Measurements from ENCODE around the gene CREM.

Gene CREM

DNA sequence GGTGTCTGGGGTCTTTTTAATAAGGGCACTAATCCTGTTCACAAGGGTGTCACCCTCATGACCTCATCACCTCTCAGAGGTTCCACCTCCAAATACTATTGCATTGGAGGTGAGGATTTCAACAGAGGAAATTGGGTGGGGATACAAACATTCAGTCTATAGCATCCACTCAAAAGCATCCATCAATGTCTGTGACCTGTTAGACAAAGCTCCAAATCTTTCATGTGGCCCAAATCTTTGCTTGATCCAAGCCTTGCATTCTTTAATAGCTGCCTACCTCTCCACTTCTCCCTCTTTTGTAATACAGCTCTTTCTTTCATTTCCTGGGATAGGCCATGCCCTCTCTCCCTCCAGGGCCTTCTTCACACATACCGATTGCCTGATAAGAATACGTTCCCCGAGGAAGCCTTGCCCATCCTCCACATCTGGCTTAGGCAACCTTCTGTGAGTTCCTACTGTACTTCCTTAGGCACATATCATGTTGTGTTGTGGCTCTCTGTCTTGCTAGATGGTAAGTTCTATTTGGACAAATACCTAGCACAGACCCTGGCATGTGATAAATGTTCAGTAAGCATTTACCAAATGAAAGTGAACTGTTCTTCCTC lies 66.1 kb downstream of the CREM start:
- Histone ChIP-seq H3K27me3 (ENCODE audit: control insufficient read depth, insufficient read depth, low read length) (no peaks in the 10 kb centered on the region), H3K9ac (ENCODE audit: low read depth, low read length) (no peak overlapping the region), H3K4me3 (ENCODE audit: low read depth, low read length) (no peak overlapping the region), H3K4me1 (ENCODE audit: control insufficient read depth, insufficient read depth, low read length) (peaks cover 15% of the 10 kb centered on the region), H3K27ac (ENCODE audit: low read depth, low read length) (no peak overlapping the region), H3K9me3 (ENCODE audit: control insufficient read depth, insufficient read depth, low read length) (peaks cover 5% of the 10 kb centered on the region; the same call in 1 of the 2 replicates), H3K36me3 (ENCODE audit: control insufficient read depth, insufficient read depth, low read length) (no peaks in the 10 kb centered on the region)

DNA sequence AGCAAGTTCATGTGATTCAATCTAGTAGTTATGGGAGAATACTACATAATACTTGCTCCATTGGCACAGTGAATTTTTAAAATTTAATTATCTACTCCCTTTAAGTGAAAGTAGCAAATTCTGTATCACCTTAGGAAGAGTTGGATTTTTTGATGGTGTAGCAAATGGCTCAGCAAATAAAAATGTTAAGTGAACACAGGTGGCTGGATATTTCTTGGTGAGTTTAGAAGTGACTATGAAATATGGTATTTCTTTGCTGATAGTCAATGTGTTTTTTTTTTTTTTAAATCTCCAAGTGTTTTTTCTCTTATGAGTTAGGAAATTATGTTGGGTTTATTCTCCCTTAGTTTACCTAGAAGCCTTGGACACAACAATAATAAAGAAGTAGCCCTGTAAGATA lies 67.8 kb downstream of the CREM start:
- Histone ChIP-seq H3K27ac (ENCODE audit: low read depth, low read length) (no peak overlapping the region), H3K27me3 (ENCODE audit: control insufficient read depth, insufficient read depth, low read length) (no peaks in the 10 kb centered on the region), H3K9ac (ENCODE audit: low read depth, low read length) (no peak overlapping the region), H3K9me3 (ENCODE audit: control insufficient read depth, insufficient read depth, low read length) (peaks cover 5% of the 10 kb centered on the region; the same call in 1 of the 2 replicates), H3K4me1 (ENCODE audit: control insufficient read depth, insufficient read depth, low read length) (peaks cover 15% of the 10 kb centered on the region), H3K36me3 (ENCODE audit: control insufficient read depth, insufficient read depth, low read length) (no peaks in the 10 kb centered on the region), H3K4me3 (ENCODE audit: low read depth, low read length) (no peak overlapping the region)

DNA sequence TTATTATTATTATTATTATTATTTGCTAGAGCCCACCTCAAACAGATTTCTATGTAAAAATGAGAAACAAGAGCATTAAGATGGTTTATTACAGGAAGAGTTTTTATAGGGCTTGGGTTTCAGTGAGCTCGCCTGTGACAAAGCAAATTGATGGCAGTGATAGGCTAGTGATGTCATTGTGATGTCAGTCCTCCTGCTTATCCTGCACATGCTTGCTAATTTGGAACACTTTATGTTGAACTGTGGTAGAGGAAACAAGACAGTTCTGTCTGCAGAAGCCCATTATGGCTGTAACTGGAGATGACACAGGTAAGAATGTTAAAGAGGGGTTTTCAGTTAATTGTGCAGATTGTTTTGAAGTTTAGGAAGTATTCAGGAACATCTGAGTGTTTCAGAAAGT lies 68.3 kb downstream of the CREM start:
- Histone ChIP-seq H3K27me3 (ENCODE audit: control insufficient read depth, insufficient read depth, low read length) (no peaks in the 10 kb centered on the region), H3K36me3 (ENCODE audit: control insufficient read depth, insufficient read depth, low read length) (no peaks in the 10 kb centered on the region), H3K9ac (ENCODE audit: low read depth, low read length) (no peak overlapping the region), H3K4me1 (ENCODE audit: control insufficient read depth, insufficient read depth, low read length) (peaks cover 15% of the 10 kb centered on the region), H3K9me3 (ENCODE audit: control insufficient read depth, insufficient read depth, low read length) (peaks cover 5% of the 10 kb centered on the region; the same call in 1 of the 2 replicates), H3K27ac (ENCODE audit: low read depth, low read length) (peak overlapping the region; percentile 96), H3K4me3 (ENCODE audit: low read depth, low read length) (peak overlapping the region; percentile 65)

DNA sequence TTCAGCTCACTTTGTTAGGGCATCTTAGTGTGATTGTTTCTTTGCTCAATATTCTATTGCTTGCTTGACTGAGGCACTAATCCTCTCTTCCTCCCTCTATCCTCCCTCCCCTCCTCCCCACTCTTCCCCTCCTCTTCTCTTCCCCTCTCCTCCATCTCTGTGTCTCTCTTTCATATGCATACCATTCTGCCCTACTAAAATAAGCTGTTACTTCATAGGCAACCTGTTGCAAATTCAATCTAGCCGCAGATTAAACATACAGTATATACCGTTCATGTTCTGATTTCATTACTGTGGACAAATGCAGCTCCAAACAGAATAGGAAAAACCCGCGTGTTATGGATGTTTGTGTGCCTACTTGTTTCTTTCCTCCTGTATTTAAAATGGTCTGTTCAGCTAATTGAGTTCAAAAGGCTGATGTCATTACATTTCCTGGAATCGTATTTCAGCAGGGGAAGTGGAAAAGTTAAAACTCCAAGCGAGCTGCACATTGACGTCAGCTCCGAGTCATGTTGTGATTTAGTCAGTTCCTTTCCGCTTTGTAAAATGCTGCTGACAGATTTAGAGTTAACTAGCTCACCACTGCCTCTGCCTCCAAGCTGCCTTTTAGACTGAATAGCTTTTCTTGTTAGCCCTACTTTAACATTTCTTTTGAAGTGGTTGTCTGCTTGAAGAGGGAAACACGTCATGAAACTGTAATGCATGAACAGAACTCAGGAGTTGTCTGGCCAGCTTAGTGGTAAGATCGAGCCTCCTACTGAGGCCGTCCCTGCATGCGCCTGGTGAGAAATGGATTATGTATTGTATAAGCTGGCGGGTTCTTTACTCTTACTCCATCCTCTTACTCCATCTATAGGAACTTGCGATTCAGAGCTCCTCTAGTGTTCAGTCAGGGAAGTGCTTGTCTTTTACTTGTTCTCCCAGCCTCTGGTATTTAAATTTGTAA lies 69.0 kb downstream of the CREM start:
- no peaks in the 10 kb centered on the region for H3K36me3 ChIP-seq (ENCODE audit: control insufficient read depth, insufficient read depth, low read length)
- H3K9ac ChIP-seq (ENCODE audit: low read depth, low read length): peak overlapping the region; percentile 51
- peak overlapping the region; percentile 65 for H3K4me3 ChIP-seq (ENCODE audit: low read depth, low read length)
- H3K4me1 ChIP-seq (ENCODE audit: control insufficient read depth, insufficient read depth, low read length): peaks cover 15% of the 10 kb centered on the region
- peaks cover 5% of the 10 kb centered on the region; the same call in 1 of the 2 replicates for H3K9me3 ChIP-seq (ENCODE audit: control insufficient read depth, insufficient read depth, low read length)
- no peaks in the 10 kb centered on the region for H3K27me3 ChIP-seq (ENCODE audit: control insufficient read depth, insufficient read depth, low read length)
- peak overlapping the region; percentile 96 for H3K27ac ChIP-seq (ENCODE audit: low read depth, low read length)

DNA sequence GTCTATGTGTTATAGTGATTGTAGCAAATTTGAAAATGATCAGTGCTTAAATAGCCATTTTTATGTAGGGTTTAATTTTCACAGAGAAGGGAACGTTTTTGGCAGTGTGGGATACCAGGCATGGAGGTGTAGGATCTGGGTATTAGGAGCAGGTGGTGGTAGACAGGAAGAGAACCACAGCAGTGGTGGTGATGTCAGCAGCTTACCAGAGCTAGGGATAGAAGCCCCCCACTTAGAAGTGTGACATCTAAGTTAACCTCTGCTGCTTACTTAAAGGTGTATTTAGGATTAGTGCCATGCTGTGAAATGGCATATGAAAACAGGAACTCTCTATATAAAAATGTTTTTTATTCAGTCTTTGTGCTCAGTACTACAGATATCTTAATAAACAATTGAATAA lies 73.8 kb downstream of the CREM start:
- Histone ChIP-seq H3K27ac (ENCODE audit: low read depth, low read length) (no peak overlapping the region), H3K27me3 (ENCODE audit: control insufficient read depth, insufficient read depth, low read length) (no peaks in the 10 kb centered on the region), H3K36me3 (ENCODE audit: control insufficient read depth, insufficient read depth, low read length) (no peaks in the 10 kb centered on the region), H3K9ac (ENCODE audit: low read depth, low read length) (no peak overlapping the region), H3K9me3 (ENCODE audit: control insufficient read depth, insufficient read depth, low read length) (no peaks in the 10 kb centered on the region), H3K4me1 (ENCODE audit: control insufficient read depth, insufficient read depth, low read length) (peaks cover 9% of the 10 kb centered on the region), H3K4me3 (ENCODE audit: low read depth, low read length) (no peak overlapping the region)

DNA sequence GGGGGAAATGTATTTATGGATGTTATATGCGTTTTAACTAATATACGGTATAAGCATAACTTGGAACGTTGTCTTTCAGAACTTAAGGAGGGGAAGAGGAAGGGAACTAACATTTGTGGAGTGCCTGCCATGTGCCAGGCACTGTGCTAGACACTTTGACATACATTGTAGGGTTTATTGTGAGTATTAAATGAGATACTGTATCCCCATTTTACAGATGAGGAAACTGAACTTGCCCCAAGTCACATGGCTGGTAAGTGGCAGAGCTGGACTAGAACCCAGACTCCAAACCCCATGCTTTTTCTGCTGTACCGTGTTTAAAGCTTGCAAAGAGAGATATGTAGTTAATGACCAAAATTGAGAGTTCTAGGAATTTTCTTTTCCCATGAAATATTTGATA lies 74.6 kb downstream of the CREM start:
- H3K4me1 ChIP-seq (ENCODE audit: control insufficient read depth, insufficient read depth, low read length): peaks cover 7% of the 10 kb centered on the region
- H3K4me3 ChIP-seq (ENCODE audit: low read depth, low read length): no peak overlapping the region
- no peaks in the 10 kb centered on the region for H3K27me3 ChIP-seq (ENCODE audit: control insufficient read depth, insufficient read depth, low read length)
- H3K9me3 ChIP-seq (ENCODE audit: control insufficient read depth, insufficient read depth, low read length): no peaks in the 10 kb centered on the region
- no peak overlapping the region for H3K27ac ChIP-seq (ENCODE audit: low read depth, low read length)
- no peak overlapping the region for H3K9ac ChIP-seq (ENCODE audit: low read depth, low read length)
- no peaks in the 10 kb centered on the region for H3K36me3 ChIP-seq (ENCODE audit: control insufficient read depth, insufficient read depth, low read length)

DNA sequence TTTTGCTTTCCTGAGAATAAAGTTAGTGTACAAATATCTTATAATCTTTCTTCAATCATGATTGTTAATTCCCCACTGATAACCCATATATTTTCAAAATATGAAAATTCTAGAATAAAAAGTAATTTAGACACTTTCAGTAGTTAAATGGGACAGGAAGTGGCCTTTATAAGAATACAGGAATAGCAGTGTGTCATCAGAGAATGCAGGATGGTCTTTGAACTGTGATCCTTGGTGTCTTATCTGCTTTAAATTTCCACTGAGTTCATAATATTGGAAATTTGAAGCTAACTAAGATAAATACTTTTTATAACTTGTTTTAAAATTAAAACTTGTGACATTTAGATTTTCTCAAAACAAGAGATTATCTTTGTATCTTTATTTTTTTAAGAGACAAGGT lies 75.4 kb downstream of the CREM start:
- Histone ChIP-seq H3K4me1 (ENCODE audit: control insufficient read depth, insufficient read depth, low read length) (peaks cover 5% of the 10 kb centered on the region; the same call in 1 of the 2 replicates), H3K27me3 (ENCODE audit: control insufficient read depth, insufficient read depth, low read length) (no peaks in the 10 kb centered on the region), H3K9ac (ENCODE audit: low read depth, low read length) (no peak overlapping the region), H3K27ac (ENCODE audit: low read depth, low read length) (no peak overlapping the region), H3K36me3 (ENCODE audit: control insufficient read depth, insufficient read depth, low read length) (no peaks in the 10 kb centered on the region), H3K4me3 (ENCODE audit: low read depth, low read length) (no peak overlapping the region), H3K9me3 (ENCODE audit: control insufficient read depth, insufficient read depth, low read length) (no peaks in the 10 kb centered on the region)

DNA sequence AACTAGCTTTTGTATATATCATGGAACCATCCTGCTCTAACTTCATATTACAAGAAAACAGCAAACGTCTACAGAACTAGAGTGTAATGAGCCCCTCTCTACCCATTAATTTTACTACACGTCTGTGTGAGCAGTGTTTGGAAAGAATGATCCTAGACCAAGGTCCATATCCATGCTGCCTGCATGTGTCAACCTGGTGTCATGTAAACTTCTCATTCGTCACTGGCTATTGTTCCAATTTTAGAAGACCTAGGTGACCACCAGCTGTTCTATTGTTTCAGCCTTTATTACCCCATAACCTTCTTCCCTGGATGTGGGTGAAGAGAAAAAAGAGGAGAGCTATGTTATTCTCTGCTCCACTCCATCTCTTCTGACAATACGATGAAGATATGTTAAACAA lies 77.1 kb downstream of the CREM start:
- H3K4me3 ChIP-seq (ENCODE audit: low read depth, low read length): no peak overlapping the region
- H3K36me3 ChIP-seq (ENCODE audit: control insufficient read depth, insufficient read depth, low read length): no peaks in the 10 kb centered on the region
- peaks cover 8% of the 10 kb centered on the region; the same call in 1 of the 2 replicates for H3K4me1 ChIP-seq (ENCODE audit: control insufficient read depth, insufficient read depth, low read length)
- no peak overlapping the region for H3K27ac ChIP-seq (ENCODE audit: low read depth, low read length)
- H3K27me3 ChIP-seq (ENCODE audit: control insufficient read depth, insufficient read depth, low read length): no peaks in the 10 kb centered on the region
- no peak overlapping the region for H3K9ac ChIP-seq (ENCODE audit: low read depth, low read length)
- no peaks in the 10 kb centered on the region for H3K9me3 ChIP-seq (ENCODE audit: control insufficient read depth, insufficient read depth, low read length)

DNA sequence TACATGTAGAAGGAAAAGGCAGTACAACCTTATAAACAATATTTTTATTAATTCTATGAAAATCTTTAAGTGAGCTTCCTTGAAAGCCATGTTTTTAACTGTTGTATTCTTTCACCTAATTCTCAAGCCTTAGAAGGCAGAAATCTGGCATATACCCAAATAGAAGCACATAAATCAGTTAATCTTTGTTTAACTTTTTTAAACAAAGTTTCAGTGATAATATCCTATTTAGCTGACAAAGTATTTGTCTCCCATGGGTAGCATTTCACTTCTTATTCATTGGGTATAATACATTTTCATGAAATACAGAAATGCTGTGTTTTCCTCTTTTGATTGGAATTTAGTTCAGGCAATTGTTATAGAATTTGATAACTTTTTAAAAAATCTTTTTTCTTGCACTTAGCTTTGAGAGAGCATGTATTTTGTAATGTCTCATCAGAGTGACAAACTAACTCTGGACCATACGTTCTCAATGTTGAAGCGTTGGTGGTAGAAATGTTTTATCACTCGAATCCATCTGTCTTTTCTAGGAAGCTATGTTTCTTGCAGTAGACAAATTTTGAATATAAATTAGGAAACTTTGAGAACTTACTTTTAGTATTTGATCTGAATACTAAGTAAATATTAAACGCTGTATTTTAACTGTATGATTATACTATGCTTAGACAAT lies 78.1 kb downstream of the CREM start:
- H3K4me3 ChIP-seq (ENCODE audit: low read depth, low read length): no peak overlapping the region
- peaks cover 18% of the 10 kb centered on the region; the same call in 1 of the 2 replicates for H3K4me1 ChIP-seq (ENCODE audit: control insufficient read depth, insufficient read depth, low read length)
- no peaks in the 10 kb centered on the region for H3K36me3 ChIP-seq (ENCODE audit: control insufficient read depth, insufficient read depth, low read length)
- no peak overlapping the region for H3K27ac ChIP-seq (ENCODE audit: low read depth, low read length)
- no peak overlapping the region for H3K9ac ChIP-seq (ENCODE audit: low read depth, low read length)
- no peaks in the 10 kb centered on the region for H3K27me3 ChIP-seq (ENCODE audit: control insufficient read depth, insufficient read depth, low read length)
- H3K9me3 ChIP-seq (ENCODE audit: control insufficient read depth, insufficient read depth, low read length): no peaks in the 10 kb centered on the region

DNA sequence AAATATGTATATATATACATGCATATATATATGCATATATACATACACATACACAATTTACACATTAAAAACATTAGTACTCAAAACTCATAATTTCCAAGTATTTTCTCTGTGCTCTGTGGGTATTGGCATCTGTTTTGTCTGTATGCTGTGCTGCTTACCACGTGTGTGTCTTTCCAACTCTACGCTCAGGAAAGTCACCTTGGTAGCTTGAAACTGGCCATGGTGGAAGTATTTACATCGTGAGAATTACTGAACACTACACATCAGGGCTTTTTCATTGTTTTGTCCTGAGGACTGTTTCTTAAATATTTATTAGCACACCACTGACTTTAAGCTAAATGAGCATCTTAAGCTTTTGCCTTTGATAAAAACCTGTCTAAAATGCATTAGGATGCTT lies 79.6 kb downstream of the CREM start:
- Histone ChIP-seq H3K27ac (ENCODE audit: low read depth, low read length) (no peak overlapping the region), H3K4me1 (ENCODE audit: control insufficient read depth, insufficient read depth, low read length) (peaks cover 32% of the 10 kb centered on the region), H3K36me3 (ENCODE audit: control insufficient read depth, insufficient read depth, low read length) (no peaks in the 10 kb centered on the region), H3K27me3 (ENCODE audit: control insufficient read depth, insufficient read depth, low read length) (no peaks in the 10 kb centered on the region), H3K9me3 (ENCODE audit: control insufficient read depth, insufficient read depth, low read length) (no peaks in the 10 kb centered on the region), H3K9ac (ENCODE audit: low read depth, low read length) (no peak overlapping the region), H3K4me3 (ENCODE audit: low read depth, low read length) (no peak overlapping the region)

DNA sequence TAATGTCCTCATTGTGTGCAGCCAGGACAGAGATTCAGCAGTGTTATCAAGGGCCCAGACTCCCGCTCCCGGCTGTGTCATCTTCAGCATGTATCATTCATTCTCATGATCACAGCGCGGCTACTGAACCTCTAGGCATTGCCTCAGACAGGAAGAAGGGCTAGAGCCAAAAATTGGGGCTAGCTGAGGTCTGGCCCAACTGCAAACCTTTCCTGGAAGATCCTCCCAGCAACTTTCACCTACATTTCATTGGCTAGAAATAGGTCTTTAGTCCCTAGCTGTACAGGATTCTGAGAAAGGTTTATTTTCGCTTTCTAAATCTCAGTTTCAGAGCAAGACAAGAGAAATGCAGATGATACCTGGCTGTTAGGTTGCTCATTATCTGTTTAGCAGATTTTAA lies 81.9 kb downstream of the CREM start:
- H3K9me3 ChIP-seq (ENCODE audit: control insufficient read depth, insufficient read depth, low read length): no peaks in the 10 kb centered on the region
- H3K27me3 ChIP-seq (ENCODE audit: control insufficient read depth, insufficient read depth, low read length): no peaks in the 10 kb centered on the region
- peaks cover 49% of the 10 kb centered on the region for H3K4me1 ChIP-seq (ENCODE audit: control insufficient read depth, insufficient read depth, low read length)
- no peak overlapping the region for H3K4me3 ChIP-seq (ENCODE audit: low read depth, low read length)
- no peaks in the 10 kb centered on the region for H3K36me3 ChIP-seq (ENCODE audit: control insufficient read depth, insufficient read depth, low read length)
- no peak overlapping the region for H3K9ac ChIP-seq (ENCODE audit: low read depth, low read length)
- H3K27ac ChIP-seq (ENCODE audit: low read depth, low read length): peak overlapping the region; percentile 30
